SU-DHL-6 (cell line): ENCODE measurements around the gene NRP1.

Experiments
- CTCF ChIP-seq: fragments of 200-600 bp; sonication (generic); IDR thresholded peaks from one replicate; pipeline ENCODE4 v1.5.1; 2017; ENCODE audit warnings: antibody characterized with exemption, mild to moderate bottlenecking, low read length, moderate library complexity; ENCODE audit not compliant: insufficient read depth, poor library complexity, severe bottlenecking
- EZH2phosphoT487 ChIP-seq: fragments of 200-600 bp; sonication (generic), shearing (Covaris generic); conservative IDR thresholded peaks from 2 replicates; pipeline ENCODE4 v1.6.1; 2018; ENCODE audit warnings: mild to moderate bottlenecking, antibody characterized with exemption, low read length, moderate library complexity, mixed read lengths

GRCh38 chr10:33355274-33355673, 20.8 kb upstream of the NRP1 start:
- no peak for TF ChIP-seq CTCF
- no peak for TF ChIP-seq EZH2phosphoT487
